Ascending aorta (tissue), 2 donors: ENCODE measurements around the gene FAM117A. TPM values are rescaled to one million over a fixed set of nuclear protein-coding genes. Genes with fewer than 3 reads are reported as not detected.
A peak's percentile ranks its signal among the peaks of the same experiment; 100 is the strongest.

Source experiments
- DNase-seq, 2 donors: peaks; one replicate each; pipeline ENCODE4 v3.0.0-alpha.2; 2019; ENCODE audit warnings: low spot score in 2 of 2
- H3K27ac ChIP-seq, 2 donors: fragments of 200-600 bp; sonication (generic); one replicate each; pipeline ENCODE4 v1.5.1; 2016 to 2017; ENCODE audit warnings: mild to moderate bottlenecking in 1 of 2
- H3K27me3 ChIP-seq: fragments of 200-600 bp; sonication (generic); one replicate; pipeline ENCODE4 v1.5.1; 2017
- H3K36me3 ChIP-seq, 2 donors: fragments of 200-600 bp; sonication (generic); one replicate each; pipeline ENCODE4 v1.5.1; 2016
- H3K4me1 ChIP-seq, 2 donors: fragments of 200-600 bp; sonication (generic); one replicate each; pipeline ENCODE4 v1.5.1; 2016 to 2017; ENCODE audit warnings: mild to moderate bottlenecking in 1 of 2
- H3K4me3 ChIP-seq, 2 donors: fragments of 200-600 bp; sonication (generic); one replicate each; pipeline ENCODE4 v1.5.1; 2016 to 2017; ENCODE audit warnings: mild to moderate bottlenecking in 1 of 2
- H3K9me3 ChIP-seq, 2 donors: fragments of 200-600 bp; sonication (generic); one replicate each; pipeline ENCODE4 v1.5.1; 2016
- intact Hi-C: fragments of 100-400 bp; cut with DNase I; formaldehyde crosslinking; loops from one replicate; pipeline ENCODE4 v1.15.1; 2023
- total RNA-seq: library from RNA; depleted of rRNA; stranded (reverse); fragments of >200 nt; gene quantifications from one replicate; pipeline ENCODE4 v1.1.0, GENCODE V29; 2016
- TF ChIP-seq, protein P1 (sequence below), 3 experiments: fragments of 200-600 bp in 2 of 3; fragments of 450-650 bp in 1 of 3; sonication (generic) in 2 of 3; IDR thresholded peaks; one replicate each; pipeline ENCODE4 v1.5.1; 2016 to 2019; ENCODE audit warnings: antibody characterized with exemption in 3 of 3, mild to moderate bottlenecking in 1 of 3, moderate library complexity in 1 of 3

Gene FAM117A
- total RNA-seq, 1 donor from 2014 or later = 25.4 TPM

DNA sequence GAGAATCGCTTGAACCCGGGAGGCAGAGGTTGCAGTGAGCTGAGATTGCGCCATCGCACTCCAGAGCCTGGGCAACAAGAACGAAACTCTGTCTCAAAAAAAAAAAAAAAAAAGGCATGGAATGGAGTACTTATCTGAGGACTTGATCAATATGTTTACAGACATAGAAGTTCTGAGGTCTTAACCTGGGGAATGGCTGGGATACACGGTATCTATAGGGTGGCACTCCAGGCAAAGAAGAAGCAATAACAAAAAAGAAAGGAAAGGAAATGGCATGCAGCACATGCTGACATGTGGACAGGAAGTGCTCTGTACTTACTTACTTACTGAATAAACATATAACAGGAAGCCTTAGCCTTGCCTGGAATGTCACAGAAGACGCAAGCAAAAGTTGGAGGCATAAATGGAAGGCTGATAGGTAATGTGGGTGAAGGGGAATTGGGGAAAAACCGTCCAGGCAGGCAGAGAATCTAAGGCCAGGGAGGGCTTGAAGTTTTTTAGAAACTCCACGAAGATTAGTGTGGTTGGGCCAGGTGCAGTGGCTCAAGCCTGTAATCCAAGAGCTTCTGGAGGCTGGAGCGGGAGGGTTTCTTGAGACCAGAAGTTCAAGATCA is 75.9 kb downstream of the FAM117A start:
- Histone ChIP-seq H3K27ac (peak overlapping the region; percentile 95), H3K4me1 (peaks cover 3 to 48% of the 10 kb centered on the region in 2 donors), H3K9me3 (no peaks in the 10 kb centered on the region), H3K36me3 (no peaks in the 10 kb centered on the region), H3K27me3 (no peaks in the 10 kb centered on the region), H3K4me3 (no peak overlapping the region)
- intact Hi-C loops = no loop called here
- TF ChIP-seq, protein P1, sequence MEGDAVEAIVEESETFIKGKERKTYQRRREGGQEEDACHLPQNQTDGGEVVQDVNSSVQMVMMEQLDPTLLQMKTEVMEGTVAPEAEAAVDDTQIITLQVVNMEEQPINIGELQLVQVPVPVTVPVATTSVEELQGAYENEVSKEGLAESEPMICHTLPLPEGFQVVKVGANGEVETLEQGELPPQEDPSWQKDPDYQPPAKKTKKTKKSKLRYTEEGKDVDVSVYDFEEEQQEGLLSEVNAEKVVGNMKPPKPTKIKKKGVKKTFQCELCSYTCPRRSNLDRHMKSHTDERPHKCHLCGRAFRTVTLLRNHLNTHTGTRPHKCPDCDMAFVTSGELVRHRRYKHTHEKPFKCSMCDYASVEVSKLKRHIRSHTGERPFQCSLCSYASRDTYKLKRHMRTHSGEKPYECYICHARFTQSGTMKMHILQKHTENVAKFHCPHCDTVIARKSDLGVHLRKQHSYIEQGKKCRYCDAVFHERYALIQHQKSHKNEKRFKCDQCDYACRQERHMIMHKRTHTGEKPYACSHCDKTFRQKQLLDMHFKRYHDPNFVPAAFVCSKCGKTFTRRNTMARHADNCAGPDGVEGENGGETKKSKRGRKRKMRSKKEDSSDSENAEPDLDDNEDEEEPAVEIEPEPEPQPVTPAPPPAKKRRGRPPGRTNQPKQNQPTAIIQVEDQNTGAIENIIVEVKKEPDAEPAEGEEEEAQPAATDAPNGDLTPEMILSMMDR (IDR thresholded peaks at IDR 0.05) = no peak
- peak in 1 of 2 donors; percentile 68 for DNase-seq

DNA sequence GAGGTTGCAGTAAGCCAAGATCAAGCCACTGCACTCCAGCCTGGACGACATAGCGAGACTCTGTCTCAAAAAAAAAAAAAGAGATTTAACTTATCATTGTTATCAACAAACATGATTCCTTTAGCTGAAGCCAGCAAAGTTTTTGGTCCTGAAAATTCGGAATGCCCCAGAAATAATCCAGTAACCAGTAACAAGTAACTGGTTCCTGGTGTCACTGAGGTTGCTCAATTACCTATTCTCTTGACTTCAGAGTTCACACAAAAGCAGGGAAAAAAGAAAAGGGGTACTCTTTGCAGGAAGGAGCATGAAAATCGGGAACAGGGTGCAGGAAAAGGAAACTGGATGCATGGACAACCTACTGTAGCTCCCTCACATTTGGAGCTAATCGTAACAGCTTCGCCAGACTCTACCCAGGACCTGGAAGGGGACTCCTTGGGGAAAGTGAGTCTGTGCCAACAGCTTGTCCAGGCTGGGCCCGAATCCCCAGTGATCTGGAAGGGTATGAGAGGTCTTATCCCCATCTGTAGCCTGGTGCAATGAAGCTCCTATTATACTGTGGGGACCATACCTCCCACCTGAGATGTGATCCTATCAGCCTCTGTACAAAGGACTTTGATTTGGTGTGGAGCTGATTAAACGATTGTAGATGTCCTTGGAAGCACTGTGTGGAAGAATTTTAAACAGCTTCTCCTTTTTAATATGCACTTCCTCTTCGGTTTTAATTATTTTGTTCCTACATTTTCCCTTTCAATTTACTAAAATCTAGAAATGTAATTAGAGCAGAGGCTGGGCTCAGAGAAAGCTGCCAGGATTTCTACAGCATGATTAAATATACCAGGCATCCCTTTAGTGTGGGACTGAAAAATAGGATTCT is 82.6 kb downstream of the FAM117A start:
- Histone ChIP-seq H3K36me3 (no peaks in the 10 kb centered on the region), H3K4me3 (no peak overlapping the region), H3K4me1 (peaks cover 0 to 4% of the 10 kb centered on the region in 2 donors), H3K27me3 (no peaks in the 10 kb centered on the region), H3K9me3 (no peaks in the 10 kb centered on the region), H3K27ac (peak overlapping the region; percentile 59 to 70)
- intact Hi-C loops = no loop called here
- DNase-seq = no peak
- TF ChIP-seq, protein P1 (IDR thresholded peaks at IDR 0.05) = no peak

DNA sequence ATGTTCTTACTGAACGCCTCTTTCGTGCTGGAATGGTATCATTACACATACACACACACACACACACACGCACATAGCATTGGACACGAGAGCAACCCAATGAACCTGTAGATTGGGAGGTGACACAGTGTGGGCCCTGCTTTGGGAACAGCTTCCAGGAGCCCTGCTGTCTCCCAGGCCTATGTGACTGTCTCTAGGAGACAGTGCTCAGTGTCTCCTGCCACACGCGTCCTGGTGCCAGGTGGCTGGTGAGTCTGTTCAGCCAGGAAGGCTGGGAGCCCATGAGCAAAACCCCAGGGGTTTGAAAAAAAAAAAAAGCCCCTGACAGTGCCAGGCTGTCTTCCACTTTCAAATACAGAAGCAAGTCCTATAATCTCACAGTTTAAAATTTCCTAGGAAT is 83.6 kb downstream of the FAM117A start:
- TF ChIP-seq, protein P1 (IDR thresholded peaks at IDR 0.05) = no peak
- Histone ChIP-seq H3K36me3 (no peaks in the 10 kb centered on the region), H3K27me3 (no peaks in the 10 kb centered on the region), H3K9me3 (no peaks in the 10 kb centered on the region), H3K27ac (peak overlapping the region; percentile 59 to 70), H3K4me3 (no peak overlapping the region), H3K4me1 (peaks cover 5 to 14% of the 10 kb centered on the region in 2 donors)
- no peak for DNase-seq
- intact Hi-C loops = no loop called here

DNA sequence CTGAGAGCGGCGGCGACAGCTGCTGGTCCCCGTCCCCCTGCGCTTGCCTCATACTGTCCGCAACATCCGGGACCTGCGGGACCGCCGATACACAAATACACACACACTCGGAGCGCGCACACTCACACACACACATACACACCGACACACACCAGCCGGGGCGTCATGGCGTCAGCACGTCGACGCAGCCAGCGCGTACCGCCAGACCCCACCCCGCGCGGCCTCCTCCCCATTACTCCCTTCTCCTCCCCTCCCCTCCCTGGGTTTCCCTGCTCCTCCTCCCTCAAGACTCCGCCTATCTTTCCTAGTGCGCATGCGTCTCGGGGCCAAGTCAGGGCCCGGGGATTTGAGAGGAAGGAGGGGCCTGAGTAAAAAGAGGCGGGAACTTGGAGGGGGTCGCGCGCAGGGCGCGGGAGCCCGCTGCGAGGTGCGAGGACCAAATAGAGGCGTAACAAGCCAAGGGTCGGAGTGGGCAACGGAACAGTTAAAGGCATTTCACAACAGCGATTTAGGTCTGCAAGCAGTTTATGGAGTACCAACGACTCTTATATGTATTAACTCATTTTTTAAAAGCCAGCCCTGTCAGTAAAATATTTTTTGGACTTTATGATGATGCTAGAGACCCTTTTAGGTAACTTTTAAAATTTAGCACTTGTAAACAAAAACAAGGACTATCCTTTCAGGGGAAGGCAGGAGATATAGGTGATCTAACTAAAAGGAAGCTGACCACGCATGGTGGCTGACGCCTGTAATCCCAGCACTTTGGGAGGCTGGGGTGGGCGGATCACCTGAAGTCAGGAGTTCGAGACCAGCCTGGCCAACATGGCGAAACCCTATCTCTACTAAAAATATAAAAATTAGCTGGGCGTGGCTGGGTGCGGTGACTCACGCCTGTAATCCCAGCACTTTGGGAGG is 85.7 kb downstream of the FAM117A start, which contains the start of gene SPOP:
SPOP (minus strand) TSS at position 165 of the 915 bp plus-strand sequence. CDS start 55,287 bp downstream, outside the sequence.
- peak within 1 kb of the TSS; percentile 79 to 83 for H3K4me3 ChIP-seq
- no peaks in the 10 kb centered on the region for H3K27me3 ChIP-seq
- H3K27ac ChIP-seq = peak within 1 kb of the TSS; percentile 97 to 98
- peaks cover 5 to 32% of the 10 kb centered on the region in 2 donors for H3K4me1 ChIP-seq
- TF ChIP-seq, protein P1 (IDR thresholded peaks at IDR 0.05) = no peak
- no peaks in the 10 kb centered on the region for H3K9me3 ChIP-seq
- intact Hi-C loops = loop anchor here (1.0 to 5.0 kb wide), 2 partner anchors 13 to 41 kb away; no protein-coding TSS in a partner anchor
- DNase-seq = peak; percentile 96 to 100
- no peaks in the 10 kb centered on the region for H3K36me3 ChIP-seq
